IPS-NIHi7 (cell line): ENCODE measurements around the gene PRMT9.

Source experiments
- DNase-seq: peaks from one replicate; pipeline ENCODE4 v3.0.0; 2012; ENCODE audit warnings: mixed read lengths; ENCODE audit errors: extremely low spot score

Gene PRMT9

GRCh38 chr4:147617841-147618691, 65.9 kb downstream of the PRMT9 start:
- DNase-seq, result no peak

- peak; percentile 97 for DNase-seq
Measured at GRCh38 chr4:147617173-147617840, 66.7 kb downstream of the PRMT9 start, which contains the start of gene TMEM184C. TMEM184C (plus strand) TSS chr4:147617397; CDS start chr4:147617957, 560 bp downstream.

GRCh38 chr4:147616849-147617172, 67.2 kb downstream of the PRMT9 start:
- DNase-seq, result no peak

GRCh38 chr4:147610686-147611085, 73.3 kb downstream of the PRMT9 start:
- DNase-seq, result no peak

GRCh38 chr4:147607471-147607870, 76.5 kb downstream of the PRMT9 start:
- no peak for DNase-seq

GRCh38 chr4:147605499-147605898, 78.5 kb downstream of the PRMT9 start:
- no peak for DNase-seq

- no peak for DNase-seq
Measured at GRCh38 chr4:147599769-147600168, 84.2 kb downstream of the PRMT9 start.

GRCh38 chr4:147599206-147599605, 84.8 kb downstream of the PRMT9 start:
- DNase-seq, result no peak

- DNase-seq, result no peak
Measured at GRCh38 chr4:147597561-147597960, 86.4 kb downstream of the PRMT9 start.

GRCh38 chr4:147596981-147597380, 87.0 kb downstream of the PRMT9 start:
- no peak for DNase-seq

- DNase-seq, result no peak
Measured at GRCh38 chr4:147596377-147596776, 87.6 kb downstream of the PRMT9 start.

GRCh38 chr4:147594578-147594977, 89.4 kb downstream of the PRMT9 start:
- no peak for DNase-seq

GRCh38 chr4:147594107-147594506, 89.9 kb downstream of the PRMT9 start:
- peak; percentile 41 for DNase-seq

GRCh38 chr4:147591106-147591505, 92.9 kb downstream of the PRMT9 start:
- DNase-seq, result no peak

GRCh38 chr4:147590249-147590920, 93.6 kb downstream of the PRMT9 start:
- DNase-seq, result peak; percentile 65

GRCh38 chr4:147589586-147589985, 94.4 kb downstream of the PRMT9 start:
- no peak for DNase-seq
